HepG2 (cell line): ENCODE results near the gene IL1RAPL1.

ENCODE experiments used
- HMG20B ChIP-seq: conservative IDR thresholded peaks from 2 replicates; pipeline ENCODE4 v1.6.1; 2016; ENCODE audit warnings: missing genetic modification reagents, missing compliant biosample characterization
- IRF1 ChIP-seq: sonication (generic); formaldehyde crosslinking; IDR thresholded peaks from 2 replicates; pipeline ENCODE4 v1.4.0; 2020; ENCODE audit warnings: low read depth, mild to moderate bottlenecking, missing genetic modification reagents
- PHF8 ChIP-seq: sonication (generic); formaldehyde crosslinking; IDR thresholded peaks from 2 replicates; pipeline ENCODE4 v1.5.0; 2020; ENCODE audit warnings: missing genetic modification reagents
- POLR2A ChIP-seq, 2 experiments: IDR thresholded peaks; 2 replicates each; pipeline ENCODE4 v1.6.1; 2011; ENCODE audit warnings: low read depth in 2 of 2, low read length in 2 of 2, mild to moderate bottlenecking in 1 of 2, moderate library complexity in 1 of 2; ENCODE audit not compliant: insufficient read depth in 1 of 2
- TCF12 ChIP-seq, 2 experiments: fragments of 450-650 bp in 1 of 2; sonication (generic) in 1 of 2; formaldehyde crosslinking in 1 of 2; IDR thresholded peaks; 2 replicates each; pipeline versions ENCODE4 v1.6.1 to v1.8.0; 2017 to 2022; ENCODE audit warnings: antibody characterized with exemption in 1 of 2, mild to moderate bottlenecking in 1 of 2, missing genetic modification reagents in 1 of 2, moderate library complexity in 1 of 2

- TF ChIP-seq POLR2A (IDR thresholded peaks at IDR 0.05; ENCODE audit: insufficient read depth in 1 of 2, low read depth in 2 of 2, low read length in 2 of 2), result no peak
- TF ChIP-seq TCF12 (IDR thresholded peaks at IDR 0.05), result no peak
- TF ChIP-seq TCF12 (CRISPR knock-in tag; IDR thresholded peaks at IDR 0.05), result no peak
- TF ChIP-seq HMG20B (CRISPR knock-in tag), result no peak
- TF ChIP-seq PHF8 (CRISPR knock-in tag), result no peak
- no peak for TF ChIP-seq IRF1 (CRISPR knock-in tag)
These were observed 36.8 kb upstream of the IL1RAPL1 start for GRCh38 chrX:28550331-28550872.
